HepG2 (cell line): Measurements from ENCODE around the gene OTUB2.

Source experiments
- FOSL1 ChIP-seq: sonication (generic); formaldehyde crosslinking; IDR thresholded peaks from 2 replicates; pipeline ENCODE4 v1.9.0; 2021; ENCODE audit warnings: missing genetic modification reagents, borderline replicate concordance
- JUNB ChIP-seq: sonication (generic); formaldehyde crosslinking; IDR thresholded peaks from 2 replicates; pipeline ENCODE4 v1.8.0; 2022; ENCODE audit warnings: missing genetic modification reagents, mild to moderate bottlenecking, borderline replicate concordance
- MBNL3 ChIP-seq: fragments of 250-450 bp; sonication (Bioruptor Pico); conservative IDR thresholded peaks from 2 replicates; pipeline ENCODE4 v1.8.0; 2022; ENCODE audit warnings: mild to moderate bottlenecking, inconsistent platforms
- TBP ChIP-seq: sonication (generic); formaldehyde crosslinking; IDR thresholded peaks from 2 replicates; pipeline ENCODE4 v1.5.0; 2020; ENCODE audit warnings: missing genetic modification reagents
- XRCC5 ChIP-seq: fragments of 200-400 bp; formaldehyde crosslinking; optimal IDR thresholded peaks from 2 replicates; pipeline ENCODE3; 2017; ENCODE audit warnings: mild to moderate bottlenecking, low read length
- ZBTB20 ChIP-seq: sonication (generic); formaldehyde crosslinking; IDR thresholded peaks from 2 replicates; pipeline ENCODE4 v1.8.1; 2023; ENCODE audit warnings: missing genetic modification reagents, low read depth, mild to moderate bottlenecking, borderline replicate concordance
- ZNF274 ChIP-seq: sonication (generic); formaldehyde crosslinking; IDR thresholded peaks from 2 replicates; pipeline ENCODE4 v1.5.1; 2020; ENCODE audit warnings: mild to moderate bottlenecking, missing genetic modification reagents
- ZSCAN31 ChIP-seq: sonication (generic); formaldehyde crosslinking; IDR thresholded peaks from 2 replicates; pipeline ENCODE4 v1.5.0; 2020; ENCODE audit warnings: low read depth, mild to moderate bottlenecking, missing genetic modification reagents
- TF ChIP-seq, protein P1 (sequence below): sonication (generic); formaldehyde crosslinking; IDR thresholded peaks from 2 replicates; pipeline ENCODE4 v1.5.1; 2020; ENCODE audit warnings: missing genetic modification reagents, mild to moderate bottlenecking, borderline replicate concordance
- TF ChIP-seq, protein P2 (sequence below): sonication (generic); formaldehyde crosslinking; IDR thresholded peaks from 2 replicates; pipeline ENCODE4 v1.8.0; 2022; ENCODE audit warnings: missing genetic modification reagents, low read depth, mild to moderate bottlenecking, borderline replicate concordance
- TF ChIP-seq, protein P3 (sequence below): sonication (generic); formaldehyde crosslinking; IDR thresholded peaks from 2 replicates; pipeline ENCODE4 v1.8.1; 2023; ENCODE audit warnings: missing genetic modification reagents, inconsistent platforms, borderline replicate concordance
- TF ChIP-seq, protein P4 (sequence below): sonication (generic); formaldehyde crosslinking; IDR thresholded peaks from 2 replicates; pipeline ENCODE4 v1.4.0; 2020; ENCODE audit warnings: missing genetic modification reagents

DNA sequence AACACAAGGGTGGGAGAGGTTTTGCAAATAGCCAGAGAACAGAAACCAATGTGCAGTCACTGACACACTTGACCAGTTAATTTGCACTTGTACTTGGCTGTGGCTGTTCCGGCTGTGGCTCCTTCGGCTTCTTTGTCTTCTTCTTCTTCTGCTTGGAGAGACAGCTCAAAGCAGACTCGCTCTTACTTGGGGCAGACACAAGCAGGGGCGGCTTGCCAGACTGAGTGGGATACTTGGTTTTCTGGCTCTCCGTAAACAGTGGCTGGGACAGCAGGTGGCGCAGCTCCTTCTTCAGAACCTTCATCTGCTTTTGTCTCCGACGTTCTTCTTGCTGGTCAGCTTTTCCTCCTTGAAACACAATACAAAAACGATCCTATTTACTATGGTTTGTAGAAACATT, 25.0 kb downstream of the OTUB2 start:
- TF ChIP-seq ZSCAN31 (CRISPR knock-in tag) (no peak), JUNB (CRISPR knock-in tag) (no peak), ZNF274 (CRISPR knock-in tag) (no peak), ZBTB20 (no peak), XRCC5 (no peak), TBP (no peak), MBNL3 (CRISPR knock-in tag) (no peak), FOSL1 (CRISPR knock-in tag) (no peak)
- TF ChIP-seq, protein P1, sequence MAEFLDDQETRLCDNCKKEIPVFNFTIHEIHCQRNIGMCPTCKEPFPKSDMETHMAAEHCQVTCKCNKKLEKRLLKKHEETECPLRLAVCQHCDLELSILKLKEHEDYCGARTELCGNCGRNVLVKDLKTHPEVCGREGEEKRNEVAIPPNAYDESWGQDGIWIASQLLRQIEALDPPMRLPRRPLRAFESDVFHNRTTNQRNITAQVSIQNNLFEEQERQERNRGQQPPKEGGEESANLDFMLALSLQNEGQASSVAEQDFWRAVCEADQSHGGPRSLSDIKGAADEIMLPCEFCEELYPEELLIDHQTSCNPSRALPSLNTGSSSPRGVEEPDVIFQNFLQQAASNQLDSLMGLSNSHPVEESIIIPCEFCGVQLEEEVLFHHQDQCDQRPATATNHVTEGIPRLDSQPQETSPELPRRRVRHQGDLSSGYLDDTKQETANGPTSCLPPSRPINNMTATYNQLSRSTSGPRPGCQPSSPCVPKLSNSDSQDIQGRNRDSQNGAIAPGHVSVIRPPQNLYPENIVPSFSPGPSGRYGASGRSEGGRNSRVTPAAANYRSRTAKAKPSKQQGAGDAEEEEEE = no peak
- TF ChIP-seq, protein P2, sequence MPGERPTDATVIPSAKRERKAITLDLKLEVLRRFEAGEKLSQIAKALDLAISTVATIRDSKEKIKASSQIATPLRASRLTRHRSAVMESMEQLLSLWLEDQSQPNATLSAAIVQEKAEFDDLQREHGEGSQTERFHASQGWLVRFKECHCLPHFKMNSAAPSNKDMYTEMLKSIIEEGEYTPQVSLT (CRISPR knock-in tag) = no peak
- TF ChIP-seq, protein P3, sequence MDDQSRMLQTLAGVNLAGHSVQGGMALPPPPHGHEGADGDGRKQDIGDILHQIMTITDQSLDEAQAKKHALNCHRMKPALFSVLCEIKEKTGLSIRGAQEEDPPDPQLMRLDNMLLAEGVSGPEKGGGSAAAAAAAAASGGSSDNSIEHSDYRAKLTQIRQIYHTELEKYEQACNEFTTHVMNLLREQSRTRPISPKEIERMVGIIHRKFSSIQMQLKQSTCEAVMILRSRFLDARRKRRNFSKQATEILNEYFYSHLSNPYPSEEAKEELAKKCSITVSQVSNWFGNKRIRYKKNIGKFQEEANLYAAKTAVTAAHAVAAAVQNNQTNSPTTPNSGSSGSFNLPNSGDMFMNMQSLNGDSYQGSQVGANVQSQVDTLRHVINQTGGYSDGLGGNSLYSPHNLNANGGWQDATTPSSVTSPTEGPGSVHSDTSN (CRISPR knock-in tag) = no peak
- TF ChIP-seq, protein P4, sequence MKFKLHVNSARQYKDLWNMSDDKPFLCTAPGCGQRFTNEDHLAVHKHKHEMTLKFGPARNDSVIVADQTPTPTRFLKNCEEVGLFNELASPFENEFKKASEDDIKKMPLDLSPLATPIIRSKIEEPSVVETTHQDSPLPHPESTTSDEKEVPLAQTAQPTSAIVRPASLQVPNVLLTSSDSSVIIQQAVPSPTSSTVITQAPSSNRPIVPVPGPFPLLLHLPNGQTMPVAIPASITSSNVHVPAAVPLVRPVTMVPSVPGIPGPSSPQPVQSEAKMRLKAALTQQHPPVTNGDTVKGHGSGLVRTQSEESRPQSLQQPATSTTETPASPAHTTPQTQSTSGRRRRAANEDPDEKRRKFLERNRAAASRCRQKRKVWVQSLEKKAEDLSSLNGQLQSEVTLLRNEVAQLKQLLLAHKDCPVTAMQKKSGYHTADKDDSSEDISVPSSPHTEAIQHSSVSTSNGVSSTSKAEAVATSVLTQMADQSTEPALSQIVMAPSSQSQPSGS (CRISPR knock-in tag) = no peak
